Calu3 (cell line): Measurements from ENCODE around the gene SGTA. TPM values are rescaled to one million over a fixed set of nuclear protein-coding genes. Genes with fewer than 3 reads are reported as not detected.

Experiments
- BruUV-seq: library from RNA; stranded (reverse); fragments of 400-500 nt; replicated peaks from 2 replicates; lab custom pipeline; 2021; lab: Mats Ljungman, UMichigan
- CTCF ChIA-PET: fragments of 300-600 bp; sonication (Branson Sonifier 250); formaldehyde crosslinking; loops from one replicate; lab custom pipeline; 2022; ENCODE audit warnings: antibody characterized with exemption; lab: Charles Lee
- DNase-seq: peaks from one replicate; pipeline ENCODE4 v3.0.0; 2022
- H3K27ac Mint-ChIP-seq: one replicate; pipeline ENCODE4 v1.8.0; 2022; ENCODE audit warnings: mixed read lengths; ENCODE audit not compliant: unreplicated experiment
- H3K27me3 Mint-ChIP-seq: one replicate; pipeline ENCODE4 v1.8.0; 2022; ENCODE audit warnings: mixed read lengths; ENCODE audit not compliant: unreplicated experiment
- H3K36me3 Mint-ChIP-seq: one replicate; pipeline ENCODE4 v1.8.0; 2022; ENCODE audit warnings: mild to moderate bottlenecking, moderate library complexity, mixed read lengths; ENCODE audit not compliant: insufficient read depth, unreplicated experiment
- H3K4me1 Mint-ChIP-seq: one replicate; pipeline ENCODE4 v1.8.0; 2022; ENCODE audit warnings: mild to moderate bottlenecking, low read depth, mixed read lengths; ENCODE audit not compliant: unreplicated experiment
- H3K4me3 Mint-ChIP-seq: one replicate; pipeline ENCODE4 v1.8.0; 2022; ENCODE audit warnings: mild to moderate bottlenecking, low read depth, moderate library complexity, mixed read lengths; ENCODE audit not compliant: unreplicated experiment
- H3K9me3 Mint-ChIP-seq: one replicate; pipeline ENCODE4 v1.8.0; 2022; ENCODE audit warnings: low read depth, mixed read lengths; ENCODE audit not compliant: unreplicated experiment
- intact Hi-C: fragments of 100-400 bp; cut with micrococcal nuclease; formaldehyde crosslinking; loops from one replicate; pipeline ENCODE4 v1.10.0; 2022; ENCODE audit not compliant: unreplicated experiment
- total RNA-seq: library from RNA; stranded (reverse); gene quantifications from 2 replicates; pipeline ENCODE4 v1.2.3, GENCODE V29; 2022
- TF ChIP-seq, protein P1 (sequence below): fragments of 200-600 bp; IDR thresholded peaks from one replicate; pipeline ENCODE4 v1.8.0; 2022; ENCODE audit warnings: antibody characterized with exemption; ENCODE audit not compliant: unreplicated experiment

Gene SGTA
- total RNA-seq, 1 experiment from 2014 or later: 44.7 TPM

DNA sequence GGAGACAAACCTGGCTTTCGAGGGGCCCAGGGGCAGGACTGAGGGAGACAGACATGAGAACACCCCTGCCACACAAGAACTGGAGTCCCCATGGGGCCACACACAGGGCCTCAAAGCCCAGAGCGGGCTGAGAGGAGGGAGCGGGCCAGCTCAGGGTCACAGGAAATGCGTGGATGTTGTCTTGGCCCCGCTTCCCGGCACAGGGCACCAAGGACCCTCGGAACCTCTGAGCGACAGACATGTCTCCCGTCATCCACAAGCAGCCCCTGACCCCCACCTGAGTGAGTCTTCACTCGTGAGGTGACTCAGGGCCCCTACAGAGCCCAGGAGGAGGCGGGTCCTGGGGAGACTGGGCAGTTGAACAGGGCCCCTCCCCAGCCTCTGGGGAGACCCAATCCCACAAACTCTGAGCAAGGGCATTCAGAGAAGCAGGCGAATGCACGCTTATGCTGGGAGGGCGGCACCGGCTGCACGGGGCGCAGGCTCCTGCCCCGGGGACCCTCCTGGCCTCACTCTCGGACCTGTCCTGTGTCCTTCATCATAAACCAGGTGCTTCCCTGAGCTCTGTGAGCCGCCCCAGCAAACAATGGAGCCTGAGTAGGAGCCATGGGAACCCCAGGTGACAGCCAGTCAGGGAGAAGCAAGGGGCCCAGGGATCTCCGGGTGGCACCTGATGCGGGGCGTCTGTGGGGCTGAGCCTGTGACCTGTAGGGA is 20.1 kb downstream of the SGTA start:
- CTCF ChIA-PET: interaction anchor here (0.7 kb wide), 1 partner anchor 88 kb away, joined by 3 read pairs; no protein-coding TSS in a partner anchor
- intact Hi-C loops: no loop called here
- Mint-ChIP-seq H3K9me3 (no peaks in the 10 kb centered on the region), H3K27ac (no peak overlapping the region), H3K36me3 (peaks cover 43% of the 10 kb centered on the region), H3K4me1 (no peaks in the 10 kb centered on the region), H3K27me3 (no peaks in the 10 kb centered on the region), H3K4me3 (no peak overlapping the region)
- no TSS peak for BruUV-seq
- DNase-seq: no peak
- TF ChIP-seq, protein P1, sequence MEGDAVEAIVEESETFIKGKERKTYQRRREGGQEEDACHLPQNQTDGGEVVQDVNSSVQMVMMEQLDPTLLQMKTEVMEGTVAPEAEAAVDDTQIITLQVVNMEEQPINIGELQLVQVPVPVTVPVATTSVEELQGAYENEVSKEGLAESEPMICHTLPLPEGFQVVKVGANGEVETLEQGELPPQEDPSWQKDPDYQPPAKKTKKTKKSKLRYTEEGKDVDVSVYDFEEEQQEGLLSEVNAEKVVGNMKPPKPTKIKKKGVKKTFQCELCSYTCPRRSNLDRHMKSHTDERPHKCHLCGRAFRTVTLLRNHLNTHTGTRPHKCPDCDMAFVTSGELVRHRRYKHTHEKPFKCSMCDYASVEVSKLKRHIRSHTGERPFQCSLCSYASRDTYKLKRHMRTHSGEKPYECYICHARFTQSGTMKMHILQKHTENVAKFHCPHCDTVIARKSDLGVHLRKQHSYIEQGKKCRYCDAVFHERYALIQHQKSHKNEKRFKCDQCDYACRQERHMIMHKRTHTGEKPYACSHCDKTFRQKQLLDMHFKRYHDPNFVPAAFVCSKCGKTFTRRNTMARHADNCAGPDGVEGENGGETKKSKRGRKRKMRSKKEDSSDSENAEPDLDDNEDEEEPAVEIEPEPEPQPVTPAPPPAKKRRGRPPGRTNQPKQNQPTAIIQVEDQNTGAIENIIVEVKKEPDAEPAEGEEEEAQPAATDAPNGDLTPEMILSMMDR: no peak

DNA sequence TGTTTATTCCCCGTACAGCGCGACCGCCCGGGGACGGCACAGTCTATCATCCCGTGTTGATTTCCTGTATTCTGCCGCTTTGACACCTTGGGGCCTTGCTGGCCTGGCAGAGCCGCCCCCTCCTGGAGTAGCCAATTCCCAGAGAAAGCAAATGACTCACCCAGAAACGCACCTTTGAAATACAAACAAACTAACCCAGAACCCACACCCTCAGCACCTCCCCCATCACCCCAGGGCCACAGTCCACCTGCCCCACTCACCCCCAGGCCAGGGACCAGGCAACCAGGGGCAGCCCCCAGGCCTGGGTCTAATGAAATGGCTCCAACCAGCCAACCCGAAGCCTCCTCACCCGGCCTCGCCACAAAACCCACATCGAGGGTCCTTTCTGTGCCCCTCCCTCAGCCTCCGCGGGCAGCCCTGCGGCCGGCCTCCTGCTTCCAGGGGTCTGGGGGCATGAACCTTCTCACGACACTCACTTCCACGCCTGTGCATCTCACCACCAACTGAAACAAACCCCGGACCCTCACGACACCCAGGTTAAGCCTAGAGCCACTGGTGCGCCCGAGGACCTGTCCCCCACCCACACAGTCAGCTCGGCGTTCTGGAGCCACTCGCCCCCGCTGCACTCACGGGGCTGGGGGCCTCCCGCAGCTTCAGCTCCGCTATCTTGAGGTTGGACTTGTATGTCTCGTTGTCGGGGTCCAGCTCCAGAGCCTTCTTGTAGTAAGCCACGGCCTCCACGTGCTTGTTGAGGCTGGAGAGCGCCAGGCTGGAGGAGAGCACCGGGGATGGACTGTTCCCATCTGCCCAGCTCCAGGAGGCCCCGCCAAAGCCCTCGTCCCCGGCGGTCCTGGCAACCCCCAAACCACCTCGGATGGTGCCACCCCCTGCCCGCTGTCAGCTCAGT is 20.9 kb downstream of the SGTA start:
- intact Hi-C loops: no loop called here
- H3K27me3 Mint-ChIP-seq: no peaks in the 10 kb centered on the region
- peaks cover 49% of the 10 kb centered on the region for H3K36me3 Mint-ChIP-seq
- TF ChIP-seq, protein P1: no peak
- no peaks in the 10 kb centered on the region for H3K9me3 Mint-ChIP-seq
- no peaks in the 10 kb centered on the region for H3K4me1 Mint-ChIP-seq
- CTCF ChIA-PET: no interaction called here
- DNase-seq: no peak
- no peak overlapping the region for H3K4me3 Mint-ChIP-seq
- no peak overlapping the region for H3K27ac Mint-ChIP-seq
- no TSS peak for BruUV-seq

DNA sequence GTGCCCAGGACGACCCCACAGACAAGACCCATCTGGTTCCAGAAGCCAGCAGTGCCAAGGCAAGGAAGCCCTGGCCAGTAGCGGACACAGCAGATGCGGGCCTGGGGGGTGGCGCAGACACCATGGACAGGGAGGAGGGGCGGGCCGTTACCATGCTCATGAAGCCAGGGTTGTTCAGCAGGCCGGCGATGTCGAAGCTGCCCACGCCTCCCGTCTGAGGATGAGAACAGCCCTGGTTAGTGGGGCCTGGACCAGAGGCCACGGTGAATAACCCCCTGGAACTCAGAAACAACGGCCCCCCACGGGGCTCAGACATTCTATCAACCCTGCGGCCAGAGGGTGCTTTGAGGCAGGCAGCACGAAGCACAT is 21.8 kb downstream of the SGTA start:
- intact Hi-C loops: no loop called here
- H3K9me3 Mint-ChIP-seq: no peaks in the 10 kb centered on the region
- DNase-seq: no peak
- no peaks in the 10 kb centered on the region for H3K4me1 Mint-ChIP-seq
- CTCF ChIA-PET: no interaction called here
- TF ChIP-seq, protein P1: no peak
- no TSS peak for BruUV-seq
- no peak overlapping the region for H3K27ac Mint-ChIP-seq
- peaks cover 45% of the 10 kb centered on the region for H3K36me3 Mint-ChIP-seq
- no peaks in the 10 kb centered on the region for H3K27me3 Mint-ChIP-seq
- no peak overlapping the region for H3K4me3 Mint-ChIP-seq

DNA sequence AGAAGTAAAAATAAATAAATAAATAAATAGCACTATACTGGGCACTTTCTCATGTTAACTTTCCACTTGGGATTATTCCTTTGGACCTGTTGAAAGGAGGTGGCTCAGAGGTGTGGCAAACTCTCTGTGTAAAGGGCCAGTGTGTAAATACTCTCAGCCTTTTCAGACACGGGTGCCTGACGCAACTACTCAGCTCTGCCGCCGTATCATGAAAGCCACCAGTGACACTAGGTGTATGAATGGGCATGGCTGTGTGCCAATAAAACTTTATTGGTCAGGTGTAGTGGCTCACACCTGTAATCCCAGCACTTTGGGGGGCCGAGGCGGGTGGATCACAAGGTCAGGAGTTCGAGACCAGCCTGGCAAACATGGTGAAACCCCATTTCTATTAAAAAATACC is 23.1 kb downstream of the SGTA start:
- intact Hi-C loops: no loop called here
- H3K27ac Mint-ChIP-seq: no peak overlapping the region
- no peak overlapping the region for H3K4me3 Mint-ChIP-seq
- no peaks in the 10 kb centered on the region for H3K9me3 Mint-ChIP-seq
- H3K4me1 Mint-ChIP-seq: no peaks in the 10 kb centered on the region
- CTCF ChIA-PET: no interaction called here
- H3K36me3 Mint-ChIP-seq: peaks cover 49% of the 10 kb centered on the region
- TF ChIP-seq, protein P1: no peak
- no peaks in the 10 kb centered on the region for H3K27me3 Mint-ChIP-seq
- DNase-seq: no peak
- BruUV-seq: no TSS peak
